Dermis microvascular lymphatic vessel endothelial cell (primary cell): ENCODE data around the gene FCHSD2. TPM values are rescaled to one million over a fixed set of nuclear protein-coding genes. Genes with fewer than 3 reads are reported as not detected.

Experiments used
- DNase-seq, 2 donors: peaks; one replicate each; pipeline versions ENCODE4 v3.0.0 to v3.0.0-alpha.2; 2010; ENCODE audit warnings: low read depth in 2 of 2
- total RNA-seq: library from RNA; depleted of rRNA; stranded (reverse); fragments of >200 nt; gene quantifications from 2 replicates; pipeline ENCODE4 v1.2.1, GENCODE V29; 2014

Gene FCHSD2
- 13.5 and 26.2 TPM in 2 replicates for total RNA-seq

DNA sequence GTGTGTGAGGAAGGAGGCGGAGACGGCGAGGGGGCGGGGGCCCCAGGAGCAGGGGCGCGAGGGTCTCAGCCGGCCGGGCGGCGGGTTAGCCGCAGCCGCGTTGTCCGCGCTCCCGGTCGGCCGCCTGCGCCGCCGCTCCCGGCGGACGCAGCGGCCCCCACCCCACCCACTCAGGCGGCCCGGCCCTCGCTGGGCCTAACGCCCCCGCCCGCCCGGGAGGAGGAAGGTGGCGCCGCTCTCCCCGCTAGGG is at the start of gene FCHSD2:
TSS of gene FCHSD2 (minus strand) at position 191 of the 250 bp plus-strand sequence. CDS start 441 bp downstream, outside the sequence.
- DNase-seq = no peak

DNA sequence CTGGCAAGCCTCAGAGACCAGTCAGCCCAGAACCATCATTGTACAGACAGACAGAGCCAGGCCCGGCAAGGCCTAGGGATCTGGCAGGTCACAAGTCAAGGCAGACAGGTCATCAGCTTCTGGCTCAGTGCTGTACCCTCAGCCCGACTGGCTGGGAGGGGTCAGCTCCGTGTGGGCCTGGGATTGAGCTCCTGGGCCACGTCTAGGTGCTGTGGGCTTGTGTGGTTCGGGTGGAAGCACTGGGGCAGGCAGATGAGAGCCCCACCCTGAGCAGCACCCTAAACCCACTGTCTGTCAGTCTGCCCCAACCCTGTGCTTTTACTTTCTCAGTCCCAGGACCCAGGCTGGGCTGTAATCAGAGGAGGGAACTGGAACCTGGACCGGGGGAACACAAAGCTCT is 49.0 kb upstream of the FCHSD2 start:
- no peak for DNase-seq

DNA sequence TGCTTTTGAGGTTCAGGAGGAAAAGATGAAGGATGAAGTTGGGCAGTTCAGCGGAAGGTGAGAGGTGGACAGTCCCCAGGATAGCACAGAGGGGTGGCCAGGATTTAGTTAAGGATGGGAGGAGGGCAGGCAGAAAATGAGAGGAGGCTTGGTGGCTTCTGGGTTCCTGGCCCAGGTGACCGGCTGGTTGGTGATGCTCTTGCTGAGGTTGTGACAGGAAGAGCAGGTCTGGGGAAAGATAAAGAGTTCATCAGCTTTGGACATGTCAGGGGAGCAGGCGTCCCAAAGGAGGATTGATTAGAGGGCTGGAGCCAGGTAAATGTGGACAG is 48.4 kb upstream of the FCHSD2 start:
- DNase-seq = no peak

DNA sequence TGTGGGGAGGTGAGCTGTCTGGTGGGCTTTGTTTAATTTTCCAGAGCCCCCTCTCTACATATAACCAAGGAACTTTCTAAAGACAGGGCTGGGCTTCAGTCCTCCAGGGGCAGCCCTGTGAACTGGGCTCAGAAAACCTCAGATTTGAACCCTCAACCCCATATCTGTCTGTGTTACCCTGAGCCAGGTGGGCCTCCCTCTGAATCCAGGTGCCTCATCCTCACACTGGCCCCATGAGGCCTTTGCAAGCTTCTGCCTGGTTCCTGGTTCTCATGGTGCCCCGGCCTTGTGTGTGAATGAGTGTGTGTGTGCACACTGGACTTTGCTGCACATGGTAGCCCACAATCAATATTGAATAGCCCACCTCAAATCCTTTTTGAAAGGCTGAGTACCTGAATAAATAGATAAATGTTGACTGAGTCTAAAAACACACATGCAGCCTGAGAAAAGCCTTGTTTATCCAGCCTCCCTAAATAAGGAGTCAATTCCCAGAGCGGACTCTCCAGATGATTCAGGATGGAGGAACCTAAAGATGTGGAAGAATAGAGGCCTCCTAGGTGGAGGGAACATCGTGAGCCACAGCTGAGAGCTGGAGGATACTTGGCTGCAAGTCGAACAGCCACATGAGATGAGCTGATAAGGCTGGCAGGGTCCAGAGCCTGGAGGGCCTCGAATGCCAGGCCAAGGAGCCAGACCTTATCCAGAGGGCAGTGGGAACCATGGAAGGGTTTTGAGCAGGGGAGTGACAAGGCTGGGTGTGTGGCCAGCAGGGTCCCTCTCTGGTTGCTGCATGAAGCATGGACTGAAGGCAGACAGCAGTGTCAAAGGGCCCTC is 47.8 kb upstream of the FCHSD2 start:
- DNase-seq = no peak

DNA sequence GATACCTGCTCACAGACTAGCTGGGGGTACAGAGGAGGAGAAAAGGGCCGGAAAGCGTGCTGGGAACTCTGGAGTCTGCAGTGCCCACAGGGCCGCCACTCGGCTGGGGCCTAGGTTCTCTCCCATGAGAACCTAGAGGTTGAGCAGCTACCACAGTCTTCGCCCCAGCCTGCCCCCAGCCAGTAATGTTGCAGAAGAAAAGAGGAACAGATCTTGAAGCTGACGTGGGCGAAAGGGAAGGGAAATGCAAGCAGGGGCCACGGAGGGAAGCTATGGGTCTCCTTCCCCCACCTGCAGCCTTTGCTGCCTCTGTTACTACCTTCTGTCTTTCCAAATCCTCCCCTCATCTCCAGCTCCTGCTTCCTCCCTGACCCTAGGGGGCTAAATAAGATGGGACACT is 47.2 kb upstream of the FCHSD2 start:
- no peak for DNase-seq

DNA sequence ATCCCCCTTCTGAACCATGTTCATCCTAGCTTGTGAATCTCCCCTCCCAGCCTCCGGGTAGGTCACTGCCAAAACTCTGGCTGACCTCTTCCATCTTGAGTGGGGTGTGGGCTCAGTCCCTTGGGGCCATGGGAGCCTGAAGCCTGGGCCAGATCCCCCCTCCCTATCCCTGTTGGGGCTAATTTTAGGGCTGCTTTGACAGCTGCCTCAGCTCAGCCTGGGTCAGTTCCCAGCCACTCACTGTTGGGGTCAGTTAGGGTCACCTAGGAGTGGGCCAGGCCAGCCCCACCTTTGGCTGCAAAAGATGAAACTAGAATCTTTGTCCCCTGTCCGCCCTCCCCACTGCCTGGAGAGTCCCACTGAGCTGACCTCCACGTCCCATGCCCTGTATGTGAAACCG is 46.2 kb upstream of the FCHSD2 start:
- no peak for DNase-seq

DNA sequence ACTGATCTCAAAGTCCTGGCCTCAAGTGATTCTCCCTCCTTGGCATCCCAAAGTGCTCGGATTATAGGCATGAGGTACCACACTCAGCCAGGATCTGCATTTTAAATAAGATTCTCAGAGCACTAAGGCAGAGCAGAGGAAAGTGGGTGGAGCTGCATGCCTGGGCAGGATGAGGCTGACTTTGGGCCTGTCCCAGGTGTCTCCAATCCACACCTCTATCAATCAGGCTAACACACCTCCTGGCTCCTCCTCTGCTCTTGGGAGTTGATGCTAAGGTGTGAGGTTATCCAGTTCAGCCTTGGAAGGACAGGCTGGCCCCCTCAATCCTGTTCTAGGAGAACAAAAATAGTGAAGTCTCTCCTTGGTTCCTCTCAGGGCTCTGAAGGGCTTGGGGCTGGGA is 45.7 kb upstream of the FCHSD2 start:
- DNase-seq = no peak

DNA sequence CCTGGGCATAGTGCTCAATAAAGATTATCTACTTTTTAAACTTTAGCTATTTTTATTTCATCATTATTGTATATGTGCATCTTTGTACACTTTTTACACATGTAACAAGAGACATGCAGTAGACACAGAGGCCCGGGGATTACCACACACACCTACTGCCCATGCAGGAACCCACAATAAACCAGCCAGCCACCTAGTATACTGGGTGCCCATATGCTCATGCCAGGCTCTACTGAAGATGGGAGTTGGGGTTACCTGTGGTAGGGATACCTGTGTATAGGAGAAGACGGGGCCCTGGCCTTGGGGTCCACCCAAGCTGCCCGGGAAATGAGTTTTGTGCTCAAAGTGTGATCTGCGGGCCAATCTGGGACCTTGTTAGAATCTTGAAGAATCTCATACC is 44.8 kb upstream of the FCHSD2 start:
- no peak for DNase-seq

DNA sequence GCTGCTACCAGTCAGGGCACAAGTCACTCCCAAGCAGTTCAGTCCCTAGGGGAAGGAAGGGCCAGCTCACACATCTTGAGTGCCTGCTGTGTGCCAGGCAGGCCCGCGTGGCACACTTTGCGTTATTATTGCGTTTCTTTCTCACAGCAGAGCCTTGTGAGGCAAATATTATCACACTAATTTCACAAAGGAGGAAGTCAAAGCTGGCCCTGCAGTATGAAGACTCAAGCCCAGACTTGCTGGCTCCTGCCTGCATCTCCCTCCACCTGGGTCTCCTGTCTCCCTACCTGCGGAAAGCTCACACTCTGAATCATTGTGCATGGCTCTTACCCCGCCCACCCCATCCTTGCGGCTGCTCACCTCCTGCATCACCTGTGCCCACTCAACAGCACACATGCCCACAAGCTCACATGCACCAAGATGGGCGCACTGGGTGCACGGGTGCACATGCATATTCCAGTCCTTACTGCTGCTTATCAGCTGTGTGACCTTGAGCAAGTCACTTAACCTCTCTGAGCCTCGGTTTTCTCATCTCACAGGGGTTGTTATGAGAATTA is 44.3 kb upstream of the FCHSD2 start:
- no peak for DNase-seq

DNA sequence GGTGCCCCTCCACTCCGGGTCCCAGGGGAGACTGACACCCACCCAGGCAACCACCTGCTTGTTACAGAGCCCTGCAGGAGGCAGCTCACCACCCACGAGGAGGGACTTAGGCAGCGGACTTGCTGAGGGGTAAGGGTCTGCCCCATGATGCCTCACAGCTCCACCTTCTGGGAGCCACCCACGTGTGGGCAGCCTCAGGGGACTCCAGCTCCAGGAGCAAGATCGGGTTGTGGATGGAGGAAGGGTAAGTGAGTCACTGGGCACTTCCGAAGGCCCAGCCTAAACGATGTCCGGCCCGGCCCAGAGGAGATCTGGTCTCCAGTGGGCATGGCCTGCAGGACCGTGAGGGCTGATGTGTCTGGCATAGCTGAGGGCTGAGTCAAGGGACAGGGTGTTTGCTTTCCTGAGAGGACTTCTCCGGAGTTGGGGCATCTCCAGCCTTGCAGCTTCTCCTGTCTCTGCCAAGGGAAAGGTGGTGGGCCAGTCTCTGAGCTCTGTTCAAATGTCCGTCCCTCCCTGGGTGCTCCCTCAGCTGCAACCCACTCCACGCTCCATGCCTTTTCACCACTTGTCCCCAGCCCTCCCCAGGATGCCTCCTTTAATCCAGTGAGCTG is 43.7 kb upstream of the FCHSD2 start:
- DNase-seq = peak in 1 of 2 donors; percentile 62

DNA sequence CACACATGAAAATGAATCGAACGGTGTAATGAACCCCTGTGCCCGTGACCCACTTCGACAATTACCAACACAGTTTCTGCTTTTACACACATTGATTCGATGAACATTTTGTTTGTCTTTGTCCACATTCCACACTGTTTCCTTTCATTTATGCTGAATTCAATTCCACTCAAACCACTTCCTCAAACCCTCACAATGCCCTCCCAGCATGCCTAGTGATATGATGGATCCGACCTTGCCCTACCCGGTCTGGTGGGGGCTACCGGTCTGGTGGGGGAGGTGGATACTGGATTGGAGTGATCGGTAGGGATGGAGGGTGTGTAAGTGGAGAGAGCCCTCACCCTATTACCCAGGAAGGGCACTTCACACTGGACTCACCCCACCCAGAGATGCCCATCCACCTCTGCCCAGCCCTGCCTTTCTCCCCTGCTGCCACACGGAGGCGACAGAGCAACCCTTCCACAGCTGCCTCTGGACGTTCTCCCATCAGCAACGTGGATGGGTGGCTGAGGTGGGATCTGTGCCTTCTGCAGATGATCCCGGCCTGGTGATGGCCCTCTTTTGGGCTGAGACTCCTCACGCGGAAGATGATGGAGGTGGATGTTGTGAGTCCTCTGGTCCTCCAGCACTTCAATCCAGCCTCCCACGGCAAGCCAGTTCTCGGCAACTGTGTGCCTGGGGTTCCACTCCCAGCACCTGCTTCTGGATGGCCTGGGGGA is 43.0 kb upstream of the FCHSD2 start:
- DNase-seq = peak; percentile 39 to 68

DNA sequence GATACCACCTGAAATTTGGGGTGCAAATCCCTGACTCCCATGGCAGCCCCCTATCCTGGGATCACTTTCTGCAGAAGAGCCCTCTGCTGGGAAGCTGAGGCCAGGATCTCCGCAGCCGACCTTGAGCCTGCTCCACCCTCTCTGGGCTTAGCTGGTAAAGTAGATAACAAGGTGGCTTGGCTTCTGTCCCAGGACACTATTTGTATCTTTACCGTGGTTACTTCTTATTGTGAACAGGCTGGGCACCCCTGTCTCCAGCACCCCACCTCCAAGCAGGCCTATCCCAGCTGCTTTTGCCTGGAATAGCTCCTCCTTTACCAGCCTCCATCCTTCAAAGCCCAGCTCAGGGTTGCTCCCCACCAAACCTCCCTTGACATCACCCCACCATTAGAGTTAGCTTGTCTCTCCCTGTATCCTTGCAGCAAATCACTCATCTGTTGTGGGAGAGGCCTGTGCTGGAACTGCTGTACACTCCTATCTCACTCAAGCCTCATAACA is 40.8 kb upstream of the FCHSD2 start:
- no peak for DNase-seq

DNA sequence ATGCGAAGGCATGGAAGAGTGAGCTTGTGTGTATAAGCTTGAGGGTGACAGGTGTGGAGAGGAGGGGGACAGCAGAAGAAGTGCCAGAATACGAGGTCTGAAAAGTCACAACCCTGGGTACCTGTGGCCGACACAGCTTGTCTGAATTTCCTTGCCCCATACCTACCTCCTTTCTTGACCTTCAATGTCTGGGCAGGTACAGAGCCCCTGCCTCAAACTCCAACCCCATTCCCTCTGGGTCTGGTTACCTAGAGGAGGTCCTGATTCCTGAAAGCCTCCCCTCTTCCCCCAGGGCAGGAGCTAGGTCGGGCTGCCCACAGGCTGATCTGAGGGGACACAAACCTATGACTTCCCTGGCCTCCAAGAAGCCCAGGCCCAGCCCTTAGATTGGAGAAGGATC is 36.6 kb upstream of the FCHSD2 start:
- no peak for DNase-seq

DNA sequence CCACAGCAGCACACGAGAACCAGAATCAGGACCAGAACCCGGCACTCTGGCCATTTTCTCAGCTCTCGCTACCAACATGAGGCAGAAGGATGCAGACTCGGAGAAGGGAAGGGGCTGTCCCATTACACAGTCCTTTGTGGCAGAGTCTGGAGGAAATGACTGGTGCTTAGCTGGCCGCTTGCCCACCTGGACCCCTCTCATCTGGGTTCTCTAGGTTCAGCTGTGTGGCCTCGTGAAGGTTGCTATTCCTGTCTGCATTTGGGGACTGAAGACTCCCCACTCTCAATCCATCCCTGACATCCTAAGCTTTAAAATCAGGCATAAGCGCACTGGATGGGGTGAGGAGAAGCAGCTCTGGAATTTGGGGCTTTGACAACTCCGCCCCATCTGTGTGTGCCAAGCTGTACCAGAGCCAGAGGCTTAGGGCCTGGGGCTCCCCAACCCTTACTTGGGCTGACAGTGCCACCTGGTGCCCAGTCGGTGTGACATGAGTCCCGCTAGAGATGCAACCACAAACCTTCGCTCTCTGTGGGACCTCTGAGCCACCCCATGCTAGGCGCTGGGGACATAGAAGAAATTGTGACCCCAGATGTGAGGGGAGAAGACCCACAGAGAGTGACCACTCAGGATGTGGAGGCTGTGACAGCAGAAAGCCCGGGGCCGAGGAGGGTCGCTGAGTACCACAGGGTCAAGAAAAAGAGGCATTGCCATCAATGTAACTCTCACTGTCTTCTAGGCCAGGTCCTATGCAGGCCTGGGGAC is 35.8 kb upstream of the FCHSD2 start:
- DNase-seq = peak; percentile 74 to 91

DNA sequence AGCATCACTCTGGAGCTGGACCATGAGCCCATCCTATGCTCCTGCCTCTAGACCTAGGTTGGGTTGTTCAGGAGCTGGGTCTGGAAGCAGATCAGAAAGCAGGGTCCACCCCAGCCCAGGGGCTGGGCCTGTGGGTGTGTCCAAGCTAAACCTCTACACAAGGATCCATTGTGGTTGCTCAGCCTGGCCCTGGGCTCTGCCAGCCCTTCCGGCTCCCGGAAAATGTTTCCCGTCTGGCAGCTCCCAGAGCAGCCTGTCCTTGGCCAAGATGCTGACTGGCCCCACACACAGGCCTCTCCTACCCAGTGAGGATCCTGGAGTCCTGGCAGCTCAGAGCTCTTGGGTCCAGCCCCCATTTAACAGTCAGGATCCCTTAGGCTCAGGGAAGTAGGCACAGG is 35.3 kb upstream of the FCHSD2 start:
- DNase-seq = peak in 1 of 2 donors; percentile 73

DNA sequence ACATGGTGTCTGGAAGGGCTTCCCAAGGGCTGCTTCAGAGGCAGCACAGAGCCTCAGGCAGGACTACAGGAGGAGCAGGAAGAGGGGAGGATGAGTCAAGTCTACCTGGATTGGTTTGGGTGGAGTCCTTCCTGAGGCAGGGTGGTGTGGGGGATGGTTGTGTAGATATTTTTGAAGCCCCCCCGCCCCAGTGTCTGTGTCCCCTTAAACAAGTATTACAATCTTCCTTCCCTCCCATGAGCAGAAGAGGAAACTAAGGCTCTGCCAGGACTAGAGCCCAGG is 34.7 kb upstream of the FCHSD2 start:
- DNase-seq = no peak

DNA sequence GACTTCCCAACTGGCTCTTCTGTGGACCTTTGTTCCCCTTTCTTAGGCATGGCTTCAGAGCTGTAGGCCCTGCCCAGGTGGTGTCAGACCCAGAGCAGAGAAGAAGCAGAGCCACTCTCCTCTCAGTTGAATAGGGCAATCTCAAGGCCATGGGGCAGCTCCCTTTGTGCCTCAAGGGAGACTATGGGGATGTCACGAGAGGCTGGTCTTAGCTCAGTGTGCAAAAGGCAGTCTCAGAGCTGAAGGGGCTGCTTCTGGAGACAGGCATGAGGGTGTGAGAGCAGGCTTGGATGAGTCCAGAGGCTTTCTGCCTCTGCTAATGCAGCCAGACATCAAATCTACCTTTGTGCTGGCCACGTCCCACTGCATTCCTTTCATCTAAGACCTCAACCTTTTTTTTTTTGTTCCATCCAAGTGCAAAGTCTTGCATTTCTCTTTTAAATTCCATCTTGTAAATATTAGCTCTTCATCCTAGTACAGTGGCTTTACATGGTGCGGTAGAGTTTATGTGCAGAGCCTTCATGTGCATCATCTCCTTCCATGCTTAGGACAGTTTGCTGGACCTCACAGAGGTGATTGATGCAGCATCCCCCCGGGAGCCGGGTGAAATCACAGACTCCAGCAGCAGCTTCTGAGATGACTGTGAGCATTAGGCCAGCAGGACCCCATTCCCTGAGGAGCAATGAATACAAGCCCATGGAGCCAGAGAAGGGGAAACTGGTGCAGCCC is 34.2 kb upstream of the FCHSD2 start:
- no peak for DNase-seq

DNA sequence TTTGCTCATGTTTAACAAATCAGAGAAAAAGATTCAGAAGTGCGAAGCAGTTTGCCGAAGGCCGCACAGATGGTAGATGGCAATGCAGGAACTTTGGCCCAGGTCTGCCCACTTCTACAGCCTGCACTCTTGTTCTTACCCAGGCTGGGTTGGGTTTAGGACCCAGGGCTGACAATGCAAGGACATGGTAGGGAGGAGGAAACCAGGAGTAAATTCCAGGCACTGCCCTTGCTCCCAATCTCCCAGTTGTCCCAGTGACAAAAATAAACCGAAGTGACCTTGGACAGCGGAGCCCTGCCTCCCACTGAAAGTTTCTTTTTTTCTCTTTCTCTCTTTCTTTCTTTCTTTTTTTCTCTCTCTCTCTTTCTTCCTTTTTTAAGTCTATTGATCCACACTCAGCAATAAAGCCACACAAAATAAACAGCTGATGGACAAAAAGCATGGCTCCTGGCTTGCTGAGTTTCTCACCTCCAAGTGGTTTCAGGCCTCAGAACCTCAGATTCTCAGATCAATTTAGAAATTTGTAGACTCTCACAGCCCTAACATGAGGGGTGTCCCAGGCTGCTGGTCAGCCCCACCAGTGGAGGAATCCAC is 33.5 kb upstream of the FCHSD2 start:
- DNase-seq = no peak

DNA sequence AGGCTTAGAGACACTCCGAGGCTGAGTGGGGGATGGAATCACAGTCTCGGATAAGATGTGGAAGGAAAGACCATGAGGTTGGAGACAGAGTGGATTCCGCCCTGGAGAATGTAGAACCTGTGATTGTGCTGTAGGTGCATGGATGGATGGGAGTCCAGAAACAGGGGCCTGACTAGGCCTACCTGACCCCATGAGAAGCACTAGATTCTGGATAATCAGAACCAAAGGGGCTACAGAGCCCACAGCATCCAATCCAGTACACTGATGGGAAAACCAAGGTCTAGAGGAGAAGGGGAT is 32.3 kb upstream of the FCHSD2 start:
- DNase-seq = no peak

DNA sequence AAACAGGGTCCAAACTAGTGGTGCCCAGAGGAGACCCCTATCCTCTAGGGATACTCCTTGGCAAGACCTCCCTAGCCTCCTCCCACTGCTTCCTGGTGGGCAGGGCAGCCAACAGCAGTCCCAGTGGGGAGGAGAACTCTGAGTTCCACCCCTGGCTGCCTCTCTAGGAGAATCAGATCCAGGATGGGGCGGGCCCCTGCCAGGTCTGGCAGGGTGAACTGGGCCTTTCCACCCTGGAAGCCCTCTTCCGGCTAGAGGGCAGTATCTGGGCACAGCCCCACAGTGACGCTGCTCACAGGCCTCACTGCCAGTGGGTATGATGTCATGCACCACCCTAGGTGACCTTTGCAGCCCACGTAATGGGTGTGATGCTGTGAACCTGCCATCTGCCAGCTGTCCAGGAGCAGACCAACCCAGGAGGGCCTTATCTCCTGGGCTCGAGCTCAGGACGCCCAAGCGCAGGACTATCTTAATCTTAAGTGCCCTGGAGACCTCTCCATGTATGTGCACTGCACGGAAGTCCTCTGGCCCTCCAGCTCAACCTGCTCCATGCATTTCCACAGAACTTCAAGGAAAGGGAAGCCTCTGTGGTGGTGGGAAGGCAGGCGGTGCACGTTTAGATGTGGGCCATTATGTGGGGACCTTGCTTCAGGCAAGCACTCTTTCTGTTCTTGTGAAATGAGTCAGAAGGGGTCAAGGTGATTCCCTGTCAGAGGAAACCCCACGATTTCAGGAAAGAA is 31.8 kb upstream of the FCHSD2 start:
- no peak for DNase-seq
